GM12875 (cell line): ENCODE results near the gene ARVCF.
A peak's percentile ranks its signal among the peaks of the same experiment; 100 is the strongest.

Source experiments
- H3K4me3 ChIP-seq: one replicate; pipeline ENCODE4 v1.5.1; 2011; ENCODE audit warnings: low read depth, low read length, control low read depth
- CTCF ChIP-seq: IDR thresholded peaks from 2 replicates; pipeline ENCODE4 v1.5.1; 2011; ENCODE audit warnings: low read depth, mild to moderate bottlenecking, control low read depth, inconsistent platforms, low read length, moderate library complexity, borderline replicate concordance; ENCODE audit not compliant: insufficient read depth

ARVCF gene

GRCh38 chr22:20013382-20013871 is 3.2 kb downstream of the ARVCF start:
- TF ChIP-seq CTCF, result peak; percentile 75
- H3K4me3 ChIP-seq, result no peak overlapping the region

GRCh38 chr22:20012741-20013331 is 3.8 kb downstream of the ARVCF start:
- H3K4me3 ChIP-seq, result no peak overlapping the region
- TF ChIP-seq CTCF, result no peak

GRCh38 chr22:20011993-20012740 is 4.5 kb downstream of the ARVCF start:
- no peak for TF ChIP-seq CTCF
- no peak overlapping the region for H3K4me3 ChIP-seq

- no peak for TF ChIP-seq CTCF
- H3K4me3 ChIP-seq, result no peak overlapping the region
Observed at GRCh38 chr22:20011123-20011992, 5.3 kb downstream of the ARVCF start.

GRCh38 chr22:20010307-20011122 is 6.1 kb downstream of the ARVCF start:
- no peak overlapping the region for H3K4me3 ChIP-seq
- TF ChIP-seq CTCF, result no peak

- no peak for TF ChIP-seq CTCF
- no peak overlapping the region for H3K4me3 ChIP-seq
Observed at GRCh38 chr22:20009582-20010306, 6.9 kb downstream of the ARVCF start.
